MCF 10A (cell line): Measurements from ENCODE around the gene UBE2D1. TPM values are rescaled to one million over a fixed set of nuclear protein-coding genes. Genes with fewer than 3 reads are reported as not detected.
A peak's percentile ranks its signal among the peaks of the same experiment; 100 is the strongest.

Experiments
- BruUV-seq: library from RNA; stranded (reverse); fragments of 400-500 nt; replicated peaks from 2 replicates; lab custom pipeline; 2021; lab: Mats Ljungman, UMichigan
- CTCF ChIA-PET: fragments of 300-600 bp; sonication (Branson Sonifier 250); formaldehyde crosslinking; extraction: SDS; loops from one replicate; lab custom pipeline; 2021; ENCODE audit warnings: antibody characterized with exemption, inconsistent platforms; lab: Yijun Ruan, JAX
- POLR2A ChIA-PET: fragments of 300-600, 350-650 bp; sonication (Branson Sonifier 250); formaldehyde crosslinking; extraction: SDS; loops from one replicate; lab custom pipeline; 2020; ENCODE audit warnings: antibody characterized with exemption, inconsistent platforms; lab: Yijun Ruan, JAX
- DNase-seq: peaks from one replicate; pipeline ENCODE4 v3.0.0-alpha.2; 2018; ENCODE audit not compliant: unreplicated experiment
- H3K27ac Mint-ChIP-seq: one replicate; pipeline ENCODE4 v1.8.0; 2022; ENCODE audit warnings: mild to moderate bottlenecking, low read depth, mixed read lengths; ENCODE audit not compliant: unreplicated experiment
- H3K27me3 Mint-ChIP-seq: one replicate; pipeline ENCODE4 v1.8.0; 2022; ENCODE audit warnings: mixed read lengths; ENCODE audit not compliant: insufficient read depth, unreplicated experiment
- H3K36me3 Mint-ChIP-seq: one replicate; pipeline ENCODE4 v1.8.0; 2022; ENCODE audit warnings: mild to moderate bottlenecking, moderate library complexity, mixed read lengths; ENCODE audit not compliant: insufficient read depth, unreplicated experiment
- H3K4me1 Mint-ChIP-seq: one replicate; pipeline ENCODE4 v1.8.0; 2022; ENCODE audit warnings: mixed read lengths; ENCODE audit not compliant: insufficient read depth, unreplicated experiment
- H3K4me3 Mint-ChIP-seq: one replicate; pipeline ENCODE4 v1.8.0; 2022; ENCODE audit warnings: mild to moderate bottlenecking, moderate library complexity, mixed read lengths; ENCODE audit not compliant: unreplicated experiment
- H3K9me3 Mint-ChIP-seq: one replicate; pipeline ENCODE4 v1.8.0; 2022; ENCODE audit warnings: mixed read lengths; ENCODE audit not compliant: unreplicated experiment
- CTCF ChIP-seq: fragments of 200-600 bp; IDR thresholded peaks from one replicate; pipeline ENCODE4 v1.8.0; 2022; ENCODE audit warnings: antibody characterized with exemption, mild to moderate bottlenecking; ENCODE audit not compliant: unreplicated experiment
- intact Hi-C: fragments of 100-400 bp; cut with micrococcal nuclease; formaldehyde crosslinking; loops from 2 replicates; pipeline ENCODE4 v1.14.1; 2022
- total RNA-seq: library from RNA; stranded (reverse); gene quantifications from 2 replicates; pipeline ENCODE4 v1.2.3, GENCODE V29; 2022

Gene UBE2D1
- total RNA-seq, 1 experiment from 2014 or later = 12.2 TPM

DNA sequence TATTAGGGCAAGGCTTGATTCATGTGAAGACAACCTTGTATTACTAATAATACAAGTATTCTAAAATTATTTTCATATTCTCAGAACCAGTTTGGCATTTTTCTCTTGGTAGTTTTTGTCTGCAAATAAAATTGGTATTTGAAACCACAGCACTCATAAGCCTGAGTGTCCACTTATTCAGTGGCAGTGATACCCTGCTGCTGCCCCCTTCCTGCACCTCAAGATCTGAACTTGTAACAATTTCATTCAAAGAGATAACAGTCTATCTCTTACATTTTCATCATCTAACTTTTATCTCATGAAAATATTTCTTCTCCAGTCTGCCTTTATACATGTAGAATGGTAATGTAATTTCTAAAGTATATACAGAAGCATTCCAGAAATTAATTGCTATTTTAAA is 59.7 kb downstream of the UBE2D1 start:
- no peak for TF ChIP-seq CTCF
- Mint-ChIP-seq H3K9me3 (no peaks in the 10 kb centered on the region), H3K4me1 (peaks cover 23% of the 10 kb centered on the region), H3K36me3 (peaks cover 74% of the 10 kb centered on the region), H3K27ac (no peak overlapping the region), H3K27me3 (no peaks in the 10 kb centered on the region), H3K4me3 (no peak overlapping the region)
- POLR2A ChIA-PET = no interaction called here
- CTCF ChIA-PET = interaction anchor here (0.7 to 2.5 kb wide), 4 partner anchors 9 to 363 kb away, joined by 3 to 15 read pairs (median 7); no protein-coding TSS in a partner anchor
- intact Hi-C loops = no loop called here
- no peak for DNase-seq
- no TSS peak for BruUV-seq

DNA sequence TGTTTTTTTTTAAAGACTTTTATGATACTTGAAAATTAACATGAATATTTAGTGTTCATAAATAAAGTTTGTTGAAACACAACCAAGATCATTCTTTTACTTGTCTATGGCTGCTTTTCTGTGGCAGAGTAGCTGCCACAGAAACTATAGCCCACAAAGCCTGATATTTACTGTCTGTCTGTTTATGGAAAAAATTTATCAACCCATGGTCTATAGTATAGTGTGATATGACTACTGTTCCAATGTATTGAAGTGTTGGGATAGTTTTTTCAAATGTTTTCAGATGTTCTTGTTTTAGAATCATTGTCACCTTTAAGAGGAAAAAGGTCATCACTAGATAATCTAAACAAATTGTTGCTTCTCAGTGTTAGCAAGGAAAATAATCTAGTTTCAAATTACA is 61.3 kb downstream of the UBE2D1 start:
- intact Hi-C loops = no loop called here
- DNase-seq = no peak
- H3K36me3 Mint-ChIP-seq = peaks cover 58% of the 10 kb centered on the region
- no peaks in the 10 kb centered on the region for H3K27me3 Mint-ChIP-seq
- peaks cover 14% of the 10 kb centered on the region for H3K4me1 Mint-ChIP-seq
- no peak overlapping the region for H3K27ac Mint-ChIP-seq
- CTCF ChIA-PET = interaction anchor here (0.6 to 2.5 kb wide), 2 partner anchors 51 to 97 kb away, joined by 3 to 10 read pairs; no protein-coding TSS in a partner anchor
- TF ChIP-seq CTCF = no peak
- no TSS peak for BruUV-seq
- POLR2A ChIA-PET = interaction anchor here (1.4 kb wide), 1 partner anchor 11 kb away, joined by 4 read pairs; the partner anchor contains the start of gene TFAM
- no peaks in the 10 kb centered on the region for H3K9me3 Mint-ChIP-seq
- no peak overlapping the region for H3K4me3 Mint-ChIP-seq

DNA sequence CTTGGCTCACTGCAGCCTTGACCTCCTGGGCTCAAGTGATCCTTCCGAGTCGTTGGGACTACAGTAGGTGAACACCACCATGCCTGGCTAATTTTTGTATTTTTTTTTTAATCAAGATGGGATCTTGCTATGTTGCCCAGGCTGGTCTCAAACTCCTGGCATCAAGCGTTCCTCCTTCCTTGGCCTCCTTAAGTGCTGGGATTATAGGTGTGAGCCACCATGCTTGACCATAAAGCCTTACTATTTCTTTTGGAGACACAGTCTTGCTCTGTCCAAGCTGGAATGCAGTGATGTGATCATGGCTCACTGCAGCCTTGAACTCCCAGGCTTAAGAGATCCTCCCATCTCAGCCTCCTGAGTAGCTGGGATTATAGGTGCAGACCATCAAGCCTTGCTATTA is 63.0 kb downstream of the UBE2D1 start:
- Mint-ChIP-seq H3K27me3 (no peaks in the 10 kb centered on the region), H3K36me3 (peaks cover 41% of the 10 kb centered on the region), H3K27ac (no peak overlapping the region), H3K4me3 (no peak overlapping the region), H3K9me3 (no peaks in the 10 kb centered on the region), H3K4me1 (no peaks in the 10 kb centered on the region)
- ChIA-PET POLR2A (interaction anchor here (0.7 to 1.4 kb wide), 3 partner anchors 11 to 52 kb away, joined by 3 to 6 read pairs (median 4); partner anchors contain the start of gene TFAM), CTCF (interaction anchor here (0.7 to 8.6 kb wide), 2 partner anchors 16 to 67 kb away, joined by 4 to 59 read pairs; no protein-coding TSS in a partner anchor)
- intact Hi-C loops = no loop called here
- TF ChIP-seq CTCF = no peak
- no TSS peak for BruUV-seq
- no peak for DNase-seq

DNA sequence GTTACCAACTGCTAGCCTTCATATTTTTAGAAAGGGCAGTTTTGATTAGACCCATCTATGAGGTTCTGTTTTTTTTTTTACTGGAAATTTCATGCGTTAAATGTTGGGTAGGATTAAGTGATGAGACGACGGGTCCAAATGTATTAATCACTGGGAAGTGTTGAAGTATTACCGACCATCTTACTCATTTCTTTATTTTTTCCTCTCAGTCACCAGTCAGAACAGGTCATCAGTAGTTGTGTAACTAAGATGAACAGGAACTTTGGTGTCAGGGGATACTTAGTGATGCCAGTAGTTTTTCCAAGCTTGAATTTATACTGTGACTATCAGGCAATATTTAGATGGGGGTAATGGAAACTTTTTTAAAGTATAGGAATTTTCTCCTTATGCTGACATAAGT is 64.6 kb downstream of the UBE2D1 start:
- CTCF ChIA-PET = interaction anchor here (0.6 to 8.6 kb wide), 3 partner anchors 15 to 100 kb away, joined by 3 to 59 read pairs (median 3); no protein-coding TSS in a partner anchor

More for the DNA sequence above, 64.6 kb downstream of the UBE2D1 start:
- H3K36me3 Mint-ChIP-seq = peaks cover 26% of the 10 kb centered on the region
- intact Hi-C loops = no loop called here
- H3K9me3 Mint-ChIP-seq = no peaks in the 10 kb centered on the region
- peak; percentile 46 for DNase-seq
- H3K4me3 Mint-ChIP-seq = no peak overlapping the region
- POLR2A ChIA-PET = interaction anchor here (0.7 kb wide), 1 partner anchor 9 kb away, joined by 3 read pairs; no protein-coding TSS in a partner anchor
- no peak for TF ChIP-seq CTCF
- H3K27ac Mint-ChIP-seq = no peak overlapping the region
- no peaks in the 10 kb centered on the region for H3K4me1 Mint-ChIP-seq
- BruUV-seq = no TSS peak
- no peaks in the 10 kb centered on the region for H3K27me3 Mint-ChIP-seq
